HG03159 (cell line): ENCODE results near the gene ING1.

Experiments
- ATAC-seq: cut with Tn5 transposase; IDR thresholded peaks from one replicate; pipeline ENCODE4 v1.9.1; 2021; ENCODE audit warnings: mild to moderate bottlenecking, moderate library complexity; ENCODE audit not compliant: unreplicated experiment

ING1 gene

GRCh38 chr13:110769097-110769496 is 55.6 kb downstream of the ING1 start:
- no peak for ATAC-seq

DNA sequence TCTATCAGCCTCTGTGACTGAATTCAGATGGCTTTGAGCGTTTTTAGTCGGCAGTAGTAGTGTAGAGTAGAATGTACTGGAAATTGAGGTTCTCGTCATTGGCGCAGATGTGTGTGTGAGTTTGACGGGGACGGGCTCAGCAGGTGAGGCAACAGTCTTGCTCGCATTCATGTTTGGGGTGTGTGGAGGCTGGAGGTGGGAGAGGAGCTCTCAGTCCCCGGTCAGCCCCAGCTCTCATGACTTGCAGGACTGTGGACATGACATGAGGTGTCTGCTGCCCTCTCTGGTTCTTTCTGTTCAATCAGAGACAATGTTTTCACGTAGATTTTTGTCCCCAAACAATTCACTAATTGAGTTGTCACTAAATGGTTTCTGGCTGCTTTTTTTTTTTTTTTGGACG is 57.2 kb downstream of the ING1 start:
- ATAC-seq, result no peak

DNA sequence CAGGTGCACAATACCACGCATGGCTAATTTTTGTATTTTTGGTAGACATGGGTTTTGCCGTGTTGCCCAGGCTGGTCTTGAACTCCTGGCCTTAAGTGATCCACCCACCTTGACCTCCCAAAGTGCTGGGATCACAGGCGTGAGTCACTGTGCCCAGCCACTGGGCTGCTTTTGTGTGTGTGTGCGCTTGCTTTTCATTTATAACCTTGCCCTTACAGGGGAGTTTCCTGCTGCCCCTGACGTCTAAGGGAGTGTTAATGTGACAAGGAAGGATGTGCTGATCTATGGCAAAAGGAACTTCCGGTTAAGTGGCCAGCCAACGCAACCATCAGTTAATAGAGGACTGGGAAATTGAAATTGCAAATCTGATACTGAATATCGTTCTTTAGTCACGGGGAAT is 57.7 kb downstream of the ING1 start:
- ATAC-seq, result no peak

DNA sequence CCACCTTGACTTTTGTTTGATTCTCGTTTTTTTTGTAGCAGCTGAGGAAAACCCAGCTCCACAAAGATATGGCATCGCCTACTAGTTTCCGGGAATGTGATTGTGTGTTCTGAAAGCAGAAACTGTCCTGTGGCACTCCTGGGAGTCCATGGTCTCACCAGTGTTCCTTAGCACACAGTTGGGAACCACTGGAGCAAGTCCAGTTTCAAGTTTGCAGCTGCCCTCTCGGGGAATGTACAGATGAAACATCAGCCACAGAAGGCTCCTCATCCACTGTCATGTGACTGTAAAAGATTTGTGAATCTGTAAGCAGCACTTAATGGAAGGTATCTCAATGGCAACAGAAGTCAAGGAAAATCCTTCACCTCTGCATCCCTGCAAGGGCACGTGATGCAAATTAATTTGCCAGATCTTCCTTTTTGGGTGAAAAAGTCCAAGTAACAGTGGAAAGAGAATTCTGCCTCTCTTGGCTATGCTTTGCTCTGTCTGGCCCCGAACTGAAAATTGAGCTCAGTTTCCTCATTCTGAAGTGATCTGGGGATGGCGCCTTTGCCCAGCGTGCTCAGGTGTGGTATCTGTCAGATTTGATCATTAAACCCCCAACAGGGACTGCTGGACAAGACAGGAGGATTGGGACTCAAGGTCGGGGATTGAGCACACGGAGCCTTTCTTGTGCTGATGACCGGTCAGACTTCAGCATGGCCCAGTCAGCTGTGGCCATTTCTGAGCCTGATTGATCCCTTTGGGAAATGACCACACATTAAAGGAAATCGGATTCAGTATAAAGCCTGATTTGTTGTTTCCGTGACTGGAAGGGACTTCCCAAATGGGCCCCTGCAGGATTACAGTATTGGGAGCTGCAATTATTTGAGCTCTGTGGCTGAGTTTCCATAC is 58.8 kb downstream of the ING1 start:
- no peak for ATAC-seq
